Measurements from ENCODE around the gene LRRC8A.
"Not testable (repeated sequence)": the region's sequence is repeated elsewhere in the genome, so short reads cannot be mapped to it uniquely, and the experiment has no call there.

The LRRC8A gene

DNA sequence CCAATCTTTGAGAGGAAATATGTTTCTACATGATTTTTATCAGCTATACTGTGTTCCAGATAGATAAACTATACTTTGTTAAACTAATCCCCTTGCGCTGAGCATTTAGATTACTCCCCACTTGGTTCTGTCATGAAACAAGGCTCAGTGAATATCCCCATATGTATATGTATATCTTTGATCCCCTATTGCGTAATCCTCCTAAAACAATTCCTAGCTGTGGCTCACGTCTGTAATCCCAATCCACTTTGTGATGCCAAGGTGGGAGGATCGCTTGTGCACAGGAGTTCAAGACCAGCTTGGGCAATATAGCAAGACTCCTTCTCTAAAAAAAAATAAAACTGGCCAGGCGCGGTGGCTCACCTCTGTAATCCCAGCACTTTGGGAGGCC is 41.6 kb downstream of the LRRC8A start:
- DNase-seq, result no peak

DNA sequence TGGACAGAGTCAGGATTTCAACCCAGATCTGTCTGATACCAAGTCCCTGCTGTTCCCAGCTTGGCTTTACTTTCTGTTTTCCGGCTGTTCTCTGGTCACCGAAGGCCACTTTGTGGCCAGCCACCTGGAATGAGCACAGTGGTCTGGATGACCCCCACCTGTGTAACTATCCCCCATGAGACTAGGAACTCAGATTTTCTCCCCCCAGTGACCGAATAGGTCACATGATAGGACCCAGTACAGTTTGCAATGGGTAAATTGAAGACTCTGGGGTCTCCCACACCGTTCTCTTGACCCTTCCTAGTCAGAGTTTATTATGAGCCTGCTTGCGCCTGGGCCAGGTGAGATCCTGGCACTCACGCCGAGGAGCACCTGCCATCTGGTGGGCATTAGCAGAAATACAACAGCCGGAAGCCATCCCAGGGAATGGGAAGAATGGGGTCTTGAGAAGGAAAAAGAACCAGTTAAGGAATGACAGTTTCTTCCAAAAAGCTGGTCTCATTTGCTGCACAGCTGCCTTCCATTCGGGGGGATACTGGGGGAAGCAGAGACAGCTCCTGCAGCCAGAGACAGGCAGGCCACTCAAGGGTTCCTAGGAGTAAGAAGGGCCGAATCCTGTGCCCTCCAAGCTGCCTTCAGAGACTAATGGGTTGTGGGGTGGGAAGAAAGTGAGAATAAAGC is 45.9 kb downstream of the LRRC8A start:
- DNase-seq, result peak; percentile 44

DNA sequence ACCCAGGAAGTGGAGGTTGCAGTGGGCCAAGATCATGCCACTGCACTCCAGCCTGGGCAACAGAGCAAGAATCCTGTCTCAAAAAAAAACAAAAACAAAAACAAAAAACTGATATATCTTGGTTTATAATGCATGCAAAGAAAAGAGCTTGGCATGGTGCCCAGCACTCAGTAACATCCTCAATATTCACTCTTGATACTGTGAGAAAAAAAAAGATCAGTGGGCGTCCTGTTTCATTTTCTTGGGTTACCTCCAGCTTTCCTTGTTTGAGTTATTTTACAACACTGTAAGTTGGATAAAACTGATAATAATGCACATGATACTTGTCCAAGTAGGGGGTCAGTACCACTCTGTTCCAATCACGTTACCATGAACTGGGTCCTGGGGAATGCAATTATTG is 46.7 kb downstream of the LRRC8A start:
- no peak for DNase-seq

DNA sequence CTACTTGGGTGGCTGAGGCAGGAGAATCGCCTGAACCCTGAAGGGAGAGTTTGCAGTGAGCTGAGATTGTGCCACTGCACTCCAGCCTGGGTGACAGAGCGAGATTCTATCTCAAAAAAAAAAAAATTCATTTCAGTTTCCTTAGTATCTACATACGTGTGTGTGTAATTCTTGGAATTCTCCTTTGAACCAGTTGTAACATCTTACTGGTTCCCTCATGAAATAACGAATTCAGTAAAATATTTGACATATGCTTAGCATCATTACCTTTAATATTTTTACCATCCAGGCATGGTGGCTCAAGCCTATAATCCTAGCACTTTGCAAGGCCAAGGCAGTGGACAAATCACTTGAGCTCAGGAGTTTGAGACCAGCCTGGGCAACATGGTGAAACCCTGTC is 47.6 kb downstream of the LRRC8A start:
- no peak for DNase-seq

DNA sequence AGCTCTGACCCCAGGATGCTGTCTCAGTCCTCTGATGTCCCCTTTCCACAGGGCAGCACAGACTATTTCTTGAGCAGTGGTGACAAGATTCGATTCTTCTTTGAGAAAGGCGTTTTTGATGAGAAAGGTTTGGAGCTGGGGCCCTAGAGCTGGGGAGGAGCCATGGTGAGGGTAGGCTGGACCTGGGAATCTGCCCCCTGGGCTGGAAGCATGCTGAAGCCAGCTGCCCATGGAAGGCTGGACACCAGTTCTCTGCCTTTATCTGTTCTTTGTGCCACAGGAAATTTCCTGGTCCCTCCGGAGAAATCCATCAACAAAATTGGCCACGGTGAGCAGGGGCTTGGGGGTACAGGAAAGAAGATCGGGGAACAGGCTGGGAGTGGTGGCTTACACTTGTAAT is 51.8 kb downstream of the LRRC8A start:
- no peak for DNase-seq

DNA sequence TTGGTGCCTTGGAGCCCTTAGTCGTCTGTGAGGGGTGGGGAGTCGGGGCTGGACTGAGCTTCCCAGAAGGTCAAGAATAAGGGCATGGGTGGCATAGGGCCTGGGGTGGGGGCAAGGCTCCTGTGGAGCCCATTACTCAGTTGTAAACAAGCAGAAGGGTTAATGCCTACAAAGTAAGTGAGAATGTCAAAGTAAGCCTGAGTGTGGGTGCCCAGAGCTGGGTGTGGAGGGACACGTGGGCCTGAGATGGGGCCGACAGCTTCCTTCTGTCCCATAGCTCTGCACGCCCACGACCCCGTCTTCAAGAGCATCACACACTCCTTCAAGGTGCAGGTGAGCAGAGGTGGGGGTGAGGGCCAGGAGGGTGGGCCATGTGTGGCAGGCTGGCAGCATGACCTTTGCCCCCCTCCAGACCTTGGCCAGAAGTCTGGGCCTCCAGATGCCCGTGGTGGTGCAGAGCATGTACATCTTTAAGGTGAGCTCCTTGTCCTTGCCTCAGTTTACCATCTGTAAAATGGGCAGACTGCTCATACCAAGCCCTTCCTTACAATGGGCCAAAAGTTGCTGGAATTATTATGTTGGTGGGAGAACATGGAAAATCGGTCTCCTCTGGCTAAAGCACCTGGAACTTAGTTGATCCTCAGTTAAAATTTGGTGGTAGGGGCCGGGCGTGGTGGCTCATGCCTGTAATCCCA is 54.4 kb downstream of the LRRC8A start:
- no peak for DNase-seq

DNA sequence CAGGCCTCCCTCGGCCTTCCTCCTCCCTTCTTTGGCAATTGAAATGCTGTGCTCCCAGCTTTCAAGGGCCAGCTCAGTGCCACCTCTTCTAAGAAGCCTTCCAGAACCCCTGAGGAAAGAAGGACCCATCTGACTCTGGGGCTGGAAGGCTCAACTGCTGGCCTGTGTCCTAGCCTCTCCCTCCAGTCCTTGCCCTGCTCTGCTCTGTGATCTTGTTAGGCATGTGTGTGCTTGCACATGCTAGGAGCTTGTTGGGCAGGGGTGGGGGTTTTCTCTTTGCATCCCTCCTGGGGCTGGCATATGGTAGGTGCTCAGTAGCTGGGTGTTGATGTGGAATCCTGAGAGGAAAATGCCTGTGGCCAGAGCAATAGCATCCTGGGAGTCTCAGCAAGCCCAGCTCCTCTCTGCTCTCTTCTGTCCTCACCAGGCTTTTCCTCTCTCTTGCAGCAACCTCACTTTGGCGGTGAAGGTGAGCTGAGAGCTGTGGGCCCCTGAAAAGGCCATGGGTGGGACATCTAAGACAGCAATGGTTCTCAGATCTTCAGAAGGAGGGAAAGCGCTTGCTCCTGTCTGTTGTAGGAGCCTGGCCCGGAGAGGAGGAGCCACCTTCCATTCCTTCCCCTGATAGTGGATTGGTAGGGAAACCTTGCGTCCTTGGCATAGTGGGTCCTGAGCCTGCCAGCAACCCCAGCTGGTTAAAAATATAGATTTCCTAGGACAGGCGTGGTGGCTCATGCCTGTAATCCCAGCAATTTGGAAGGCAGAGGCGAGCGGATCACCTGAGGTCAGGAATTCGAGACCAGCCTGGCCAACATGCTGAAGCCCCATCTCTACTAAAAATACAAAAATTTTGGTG is 55.6 kb downstream of the LRRC8A start:
- DNase-seq, result no peak

DNA sequence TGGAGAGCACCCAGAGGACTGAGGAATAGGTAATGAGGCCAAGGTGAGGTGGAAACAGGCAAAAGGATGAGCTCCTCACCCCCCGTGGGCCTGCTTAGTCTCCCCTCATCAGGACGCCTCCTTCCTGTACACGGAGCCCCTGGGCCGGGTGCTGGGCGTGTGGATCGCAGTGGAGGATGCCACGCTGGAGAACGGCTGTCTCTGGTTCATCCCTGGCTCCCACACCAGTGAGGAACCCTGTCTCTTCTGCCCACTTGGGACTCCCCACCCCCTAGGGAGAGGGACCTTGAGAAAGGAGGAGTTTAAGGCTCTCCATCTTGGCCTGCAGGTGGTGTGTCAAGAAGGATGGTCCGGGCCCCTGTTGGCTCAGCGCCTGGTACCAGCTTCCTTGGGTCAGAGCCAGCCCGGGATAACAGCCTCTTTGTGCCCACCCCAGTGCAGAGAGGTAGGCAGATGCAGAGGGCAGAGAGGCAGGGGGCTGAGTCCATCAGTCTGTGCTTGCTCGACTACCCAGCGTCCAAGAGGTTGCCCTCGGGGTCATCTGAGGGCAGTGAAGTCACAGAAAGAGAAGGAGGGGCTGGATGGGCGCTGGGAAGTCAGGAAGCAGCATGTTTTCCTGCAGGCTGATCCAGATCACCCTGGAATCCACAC is 58.5 kb downstream of the LRRC8A start:
- no peak for DNase-seq

DNA sequence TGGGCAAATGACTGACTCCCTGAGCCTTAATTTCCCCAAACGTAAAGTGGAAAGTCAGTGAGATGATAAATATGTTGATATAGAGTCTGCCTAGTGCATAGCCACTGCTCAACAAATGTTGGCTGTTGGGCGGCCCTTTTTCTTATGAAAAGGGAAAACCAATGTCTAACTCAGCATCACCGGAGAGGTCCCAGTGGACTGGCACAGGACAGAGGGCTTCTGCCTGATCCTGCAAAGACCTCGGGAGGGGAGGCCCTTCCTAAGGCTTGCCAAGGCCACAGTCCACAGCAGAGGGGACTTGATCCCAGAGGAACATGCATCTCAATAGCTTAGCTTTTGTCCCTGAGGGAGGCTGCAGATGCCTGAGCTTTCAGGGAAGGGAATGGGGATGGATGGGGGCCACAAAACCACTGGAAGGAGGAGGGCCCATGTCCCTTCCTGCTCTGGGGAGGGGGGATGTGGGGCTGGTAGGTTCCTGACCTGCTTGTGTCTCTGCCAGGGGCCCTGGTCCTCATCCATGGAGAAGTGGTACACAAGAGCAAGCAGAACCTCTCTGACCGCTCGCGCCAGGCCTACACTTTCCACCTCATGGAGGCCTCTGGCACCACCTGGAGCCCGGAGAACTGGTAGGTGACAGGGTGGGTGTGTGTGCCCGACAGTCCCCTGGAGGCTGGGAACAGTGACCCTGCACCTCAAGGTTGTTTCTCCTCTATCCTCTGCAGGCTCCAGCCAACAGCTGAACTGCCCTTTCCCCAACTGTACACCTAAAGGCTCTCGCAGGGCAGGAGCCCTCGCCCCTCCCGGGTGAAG is 59.2 kb downstream of the LRRC8A start:
- DNase-seq, result no peak

DNA sequence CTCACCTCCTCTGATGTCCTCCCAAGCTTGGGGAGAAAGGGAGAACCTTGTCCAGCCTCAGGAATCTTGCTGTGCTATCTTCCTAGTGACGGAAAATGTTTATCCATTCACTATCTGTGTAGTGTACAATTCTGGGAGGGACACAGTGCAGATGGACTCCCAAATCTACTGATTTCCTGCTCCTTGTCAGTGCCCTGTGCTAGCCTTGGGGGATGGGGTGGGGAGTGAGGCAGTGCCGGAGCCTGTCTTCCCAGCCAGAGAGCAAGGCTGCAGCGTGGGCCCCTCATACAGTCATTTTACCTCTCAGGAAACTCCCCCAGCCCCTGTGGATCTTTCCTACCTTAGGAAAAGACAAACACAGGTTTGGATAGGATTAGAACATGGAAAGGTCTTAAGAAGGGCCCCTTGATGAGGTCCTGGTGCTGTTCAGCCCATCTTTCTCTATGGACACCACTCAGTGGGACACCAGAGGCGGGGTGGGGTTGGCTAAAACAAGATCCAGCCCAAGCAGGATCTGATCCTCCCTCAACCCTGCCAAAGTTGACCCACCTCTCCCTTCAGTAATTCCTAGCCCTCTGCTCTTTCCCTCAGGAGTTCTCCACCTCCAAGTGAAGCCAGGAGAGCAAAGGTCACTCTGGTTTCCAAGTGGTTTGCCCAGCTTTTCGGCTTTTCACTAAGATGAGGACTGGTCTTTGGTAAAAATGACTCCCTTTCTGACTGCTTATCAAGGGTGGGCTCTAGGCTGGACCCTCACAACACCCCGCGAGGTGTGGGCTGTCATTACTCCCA is 62.1 kb downstream of the LRRC8A start:
- no peak for DNase-seq

DNA sequence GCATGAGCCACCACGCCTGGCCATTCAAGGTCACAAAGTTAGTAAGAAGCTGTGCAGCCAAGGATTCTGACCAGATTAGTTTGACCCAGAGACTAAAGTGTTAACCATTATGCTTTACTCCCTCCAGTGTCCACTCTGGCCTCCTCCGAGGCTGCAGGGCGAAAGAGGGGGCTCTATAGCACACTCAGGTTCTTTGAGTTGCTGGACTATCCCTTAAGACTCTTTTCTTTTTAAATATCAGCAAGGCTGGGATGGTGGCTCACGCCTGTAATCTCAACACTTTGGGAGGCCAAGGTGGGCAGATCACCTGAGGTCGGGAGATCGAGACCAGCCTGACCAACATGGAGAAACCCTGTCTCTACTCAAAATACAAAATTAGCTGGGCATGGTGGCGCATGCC is 63.0 kb downstream of the LRRC8A start:
- DNase-seq, result not testable (repeated sequence)

DNA sequence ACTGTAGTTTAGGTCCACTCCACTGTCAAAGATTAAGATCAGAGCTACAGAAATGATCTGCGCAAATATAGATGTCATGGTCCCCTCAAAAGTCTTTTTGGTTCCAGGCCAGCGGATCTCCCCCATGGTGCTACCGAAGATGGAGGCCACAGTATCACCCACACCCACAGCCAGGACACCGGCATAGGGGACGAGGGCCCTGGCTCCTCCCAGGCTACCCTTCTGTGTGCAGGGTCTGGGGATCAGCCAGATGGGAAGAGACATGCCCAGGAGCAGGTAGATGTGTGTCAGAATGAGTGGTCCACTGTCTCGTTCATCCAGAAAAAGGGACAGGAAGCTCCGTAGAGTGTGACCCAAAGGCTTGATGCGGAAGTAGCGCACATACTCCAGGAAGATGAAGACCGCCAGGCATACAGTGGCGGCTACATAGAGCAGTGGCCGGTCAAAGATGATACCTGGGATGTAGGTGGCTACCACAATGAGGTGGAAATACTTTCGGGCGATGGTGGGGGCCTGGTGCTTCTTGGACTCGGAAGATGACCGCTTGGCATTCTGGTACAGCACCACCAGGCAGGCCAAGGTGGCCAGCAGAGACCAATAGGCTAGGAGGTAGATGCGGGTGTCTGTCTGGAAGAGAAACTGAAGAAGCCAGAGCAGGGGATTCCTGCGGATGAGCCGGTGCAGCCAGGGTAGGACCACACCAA is 64.0 kb downstream of the LRRC8A start:
- no peak for DNase-seq

DNA sequence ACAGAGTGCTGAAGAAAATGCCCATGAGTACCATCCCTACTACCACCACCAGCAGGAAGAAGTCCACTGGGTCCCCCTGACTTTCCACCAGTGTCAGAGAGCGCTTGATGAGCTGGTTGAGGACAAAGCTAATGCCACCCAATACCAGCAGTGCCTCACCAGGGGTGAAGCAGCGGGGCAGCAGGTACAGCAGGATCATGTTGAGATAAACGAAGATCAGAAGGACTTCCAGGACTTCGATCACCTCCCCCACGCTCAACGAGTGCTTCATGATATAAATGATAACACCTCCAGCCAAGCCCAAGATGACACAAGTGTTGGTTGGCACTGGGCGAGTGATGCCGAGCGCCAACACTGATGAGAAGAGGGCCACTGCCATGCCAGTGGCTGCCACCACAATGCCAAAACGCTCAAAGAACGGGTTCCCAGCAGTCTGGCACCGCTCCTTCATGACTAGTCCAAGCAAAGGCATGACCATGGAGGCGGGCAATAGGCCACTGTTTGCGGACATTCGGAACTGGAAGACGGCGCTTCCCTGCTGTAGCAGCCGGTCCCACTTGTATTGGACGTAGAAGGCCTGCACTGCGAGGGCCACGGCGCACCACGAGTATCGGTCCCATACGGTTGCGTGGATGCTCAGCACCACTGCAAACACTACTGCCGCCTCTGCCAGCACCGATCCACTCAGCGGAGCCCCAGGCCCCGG is 64.8 kb downstream of the LRRC8A start:
- DNase-seq, result peak; percentile 13

DNA sequence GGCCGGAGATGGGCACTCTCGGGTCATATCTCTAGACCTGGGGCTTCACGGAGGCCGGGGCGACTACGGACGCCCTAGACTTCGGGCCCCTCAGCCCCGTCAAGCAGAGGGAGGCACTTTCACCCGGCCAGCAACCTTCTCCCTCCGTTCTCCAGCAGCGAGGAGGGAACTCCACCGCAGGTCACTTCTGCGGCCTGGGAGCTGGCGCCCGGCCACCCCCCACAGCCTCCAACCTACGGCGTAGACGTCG is 65.3 kb downstream of the LRRC8A start:
- DNase-seq, result no peak

DNA sequence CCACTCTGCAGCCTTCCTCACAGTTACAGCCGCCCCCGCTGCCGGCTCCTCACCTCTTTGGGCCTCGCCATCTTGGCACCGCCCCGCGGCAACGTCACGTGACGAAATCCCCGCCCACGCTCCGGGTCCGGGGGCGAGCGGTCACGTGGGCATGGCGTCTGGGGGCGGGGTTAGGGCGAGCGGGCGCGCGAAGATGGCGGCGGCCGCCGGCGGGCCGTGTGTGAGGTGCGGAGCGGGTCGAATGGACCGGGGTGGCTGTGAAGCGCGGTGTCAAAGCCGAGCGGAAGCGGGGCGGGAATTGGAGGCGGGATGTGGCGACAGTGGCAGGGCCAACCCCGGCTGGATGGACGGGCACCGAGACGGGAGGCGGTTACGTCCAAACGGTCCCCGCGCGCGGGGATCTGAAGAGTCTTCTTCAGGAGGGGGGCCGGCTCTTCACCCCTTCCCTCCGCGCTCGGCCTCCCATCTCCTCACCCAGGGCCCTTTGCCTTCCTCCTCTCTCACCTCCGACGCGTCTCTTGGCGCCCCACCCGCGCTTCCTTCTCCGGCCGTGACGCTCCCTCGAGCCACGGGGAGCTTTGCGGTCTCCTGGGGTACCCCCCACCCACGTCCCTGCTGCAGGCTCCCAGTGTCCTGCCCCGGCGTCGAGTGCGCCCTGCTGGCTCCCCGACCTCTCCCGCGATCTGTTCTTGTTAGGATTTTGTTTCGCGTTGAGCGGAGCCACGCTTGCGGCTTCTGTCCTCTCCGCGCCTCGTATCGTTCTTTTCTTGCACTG is 65.8 kb downstream of the LRRC8A start, which contains the start of the genes DOLK and NUP188:
Gene DOLK, minus strand, starts transcription at position 77 of the 775 bp plus-strand sequence. CDS start 300 bp downstream, outside the sequence.
Gene NUP188, plus strand, starts transcription at position 173 of the 775 bp plus-strand sequence. Its CDS starts 21 bp downstream, at position 194.
- peak; percentile 60 for DNase-seq

DNA sequence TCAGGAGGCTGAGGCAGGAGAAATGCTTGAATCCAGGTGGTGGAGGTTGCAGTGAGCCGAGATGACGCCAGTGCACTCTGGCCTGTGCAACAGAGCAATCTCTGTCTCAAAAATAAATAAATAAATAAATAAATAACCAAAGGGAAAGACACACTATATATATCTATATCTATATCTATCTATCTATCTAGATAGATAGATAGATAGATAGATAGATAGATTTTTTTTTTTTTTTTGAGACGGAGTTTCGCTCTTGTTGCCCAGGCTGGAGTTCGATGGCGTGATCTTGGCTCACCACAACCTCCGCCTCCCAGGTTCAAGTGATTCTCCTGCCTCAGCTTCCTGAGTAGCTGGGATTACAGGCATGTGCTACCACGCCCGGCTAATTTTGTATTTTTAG is 79.5 kb downstream of the LRRC8A start:
- not testable (repeated sequence) for DNase-seq

Measured in kidney glomerular epithelial cell (primary cell).